HG02623 (cell line): Measurements from ENCODE around the gene STAC2.
A peak's percentile ranks its signal among the peaks of the same experiment; 100 is the strongest.

Experiments
- ATAC-seq: cut with Tn5 transposase; IDR thresholded peaks from one replicate; pipeline ENCODE4 v1.9.1; 2021; ENCODE audit warnings: moderate library complexity; ENCODE audit not compliant: unreplicated experiment

Gene STAC2

GRCh38 chr17:39212841-39213480 lies 12.8 kb downstream of the STAC2 start:
- no peak for ATAC-seq

- no peak for ATAC-seq
Observed at GRCh38 chr17:39212195-39212810, 13.4 kb downstream of the STAC2 start.

- no peak for ATAC-seq
Observed at GRCh38 chr17:39210093-39210434, 15.7 kb downstream of the STAC2 start.

DNA sequence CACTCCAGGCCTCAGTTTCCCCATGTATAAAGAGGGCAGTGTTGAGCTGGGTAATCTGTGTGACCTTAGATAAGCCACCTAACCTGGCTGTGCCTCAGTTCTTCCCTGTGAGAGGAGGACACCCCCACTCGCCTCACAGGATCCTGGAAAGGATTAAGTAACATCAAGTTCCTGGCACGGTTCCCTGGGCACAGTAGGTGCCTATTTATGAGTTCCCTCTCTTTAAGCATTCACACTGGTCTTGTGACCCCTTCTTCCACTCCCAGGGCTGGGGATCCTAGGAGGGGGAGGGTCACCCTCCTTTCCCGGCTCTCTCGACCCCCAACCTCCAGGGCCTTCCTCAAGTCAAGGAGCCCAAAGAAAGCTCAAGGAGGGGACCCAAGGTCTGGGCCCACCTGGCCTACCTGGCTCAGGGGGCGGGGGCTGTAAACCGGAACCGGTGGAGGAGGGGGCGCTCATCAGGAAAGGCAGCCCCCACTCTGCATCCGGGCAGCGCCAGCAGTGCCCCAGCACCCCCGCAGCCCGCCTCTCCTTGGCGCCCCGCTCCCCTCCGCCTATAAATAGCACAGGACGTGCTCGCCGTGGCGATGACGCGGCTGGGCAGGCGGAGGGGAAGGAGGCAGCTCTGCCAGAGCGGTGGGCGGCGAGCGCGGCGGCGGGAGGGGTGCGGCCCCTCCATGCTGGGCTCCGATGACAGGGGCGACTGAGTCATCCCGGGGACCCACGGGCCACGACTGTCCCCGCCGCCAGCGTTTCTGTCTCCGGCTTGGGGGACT lies 16.2 kb downstream of the STAC2 start:
- no peak for ATAC-seq

DNA sequence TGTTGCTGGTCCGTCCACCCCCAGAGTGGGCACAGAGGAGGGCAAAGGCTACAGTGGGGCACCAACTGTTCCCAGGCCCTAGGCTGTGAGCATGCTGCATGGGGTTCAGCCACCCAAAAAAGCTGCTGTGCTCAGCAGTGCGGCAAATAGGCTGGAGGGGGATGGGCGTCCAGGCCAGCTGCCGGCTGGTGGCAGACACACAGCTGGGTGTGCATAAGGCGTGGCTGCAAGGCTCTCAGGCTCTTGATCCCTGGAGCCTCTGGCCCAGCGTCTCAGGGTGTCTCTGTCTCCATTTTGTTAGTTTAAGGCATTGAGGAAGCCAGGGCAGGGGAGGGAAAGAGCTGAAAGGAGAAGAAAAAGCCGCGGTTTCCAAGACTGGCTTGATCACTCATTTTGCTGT lies 16.9 kb downstream of the STAC2 start:
- no peak for ATAC-seq

DNA sequence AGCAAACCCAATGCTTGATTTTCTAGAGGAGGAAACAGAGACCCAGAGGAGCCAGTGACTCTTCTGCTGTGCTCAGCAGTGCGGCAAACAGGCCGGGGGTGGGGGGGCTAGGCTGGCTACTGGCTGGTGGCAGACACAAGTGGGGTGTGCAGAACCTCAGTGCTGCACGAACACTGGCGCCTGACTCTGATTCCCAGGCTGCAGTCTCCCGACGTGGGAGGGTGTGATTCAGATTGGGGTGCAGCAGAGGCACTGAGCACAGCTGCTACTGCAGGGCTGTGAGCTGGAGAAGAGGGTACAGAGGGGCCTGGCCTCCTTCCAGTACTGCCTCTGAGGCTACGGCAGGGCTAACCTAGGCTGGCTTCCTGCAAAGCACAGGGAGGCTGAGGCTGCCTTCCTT lies 17.6 kb downstream of the STAC2 start:
- no peak for ATAC-seq

GRCh38 chr17:39205112-39205526 lies 20.6 kb downstream of the STAC2 start:
- ATAC-seq, result no peak

- ATAC-seq, result no peak
Observed at GRCh38 chr17:39204245-39204644, 21.5 kb downstream of the STAC2 start.

GRCh38 chr17:39200957-39201510 lies 24.7 kb downstream of the STAC2 start:
- ATAC-seq, result no peak

GRCh38 chr17:39200070-39200879 lies 25.5 kb downstream of the STAC2 start, which contains the start of gene RPL19:
RPL19 (plus strand) TSS chr17:39200283; CDS start chr17:39200345, 62 bp downstream.
- peak; percentile 55 for ATAC-seq

DNA sequence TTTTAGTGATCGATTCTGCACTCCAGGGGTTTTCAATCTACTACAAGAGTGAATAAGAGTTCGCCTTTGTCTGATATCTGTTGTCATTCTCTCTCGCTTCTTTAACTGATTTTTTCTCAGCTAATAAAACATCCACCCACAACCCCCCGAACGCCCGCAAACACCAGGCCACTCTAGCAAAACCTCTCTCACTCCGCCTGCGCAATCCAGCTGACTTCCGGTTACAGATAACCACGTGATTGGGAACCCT lies 26.0 kb downstream of the STAC2 start:
- ATAC-seq, result peak; percentile 63

DNA sequence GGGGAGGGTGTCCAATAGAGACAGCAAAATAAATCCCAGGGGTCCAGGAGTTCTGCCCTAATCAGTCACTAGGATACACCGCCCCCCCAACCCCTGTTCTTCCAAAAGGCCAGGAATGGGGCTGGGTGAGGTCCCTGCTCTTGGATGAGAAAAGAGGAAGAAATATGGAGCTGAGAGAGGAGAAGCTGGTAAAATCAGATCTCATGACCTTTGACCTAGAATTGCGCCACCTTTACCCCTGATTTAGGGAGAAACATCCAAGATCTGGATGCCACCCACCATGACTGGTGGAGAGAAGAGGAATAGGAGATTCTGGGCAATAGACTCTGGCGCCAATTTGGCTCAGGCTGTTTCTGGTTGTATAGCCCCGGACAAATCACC lies 27.6 kb downstream of the STAC2 start:
- no peak for ATAC-seq

DNA sequence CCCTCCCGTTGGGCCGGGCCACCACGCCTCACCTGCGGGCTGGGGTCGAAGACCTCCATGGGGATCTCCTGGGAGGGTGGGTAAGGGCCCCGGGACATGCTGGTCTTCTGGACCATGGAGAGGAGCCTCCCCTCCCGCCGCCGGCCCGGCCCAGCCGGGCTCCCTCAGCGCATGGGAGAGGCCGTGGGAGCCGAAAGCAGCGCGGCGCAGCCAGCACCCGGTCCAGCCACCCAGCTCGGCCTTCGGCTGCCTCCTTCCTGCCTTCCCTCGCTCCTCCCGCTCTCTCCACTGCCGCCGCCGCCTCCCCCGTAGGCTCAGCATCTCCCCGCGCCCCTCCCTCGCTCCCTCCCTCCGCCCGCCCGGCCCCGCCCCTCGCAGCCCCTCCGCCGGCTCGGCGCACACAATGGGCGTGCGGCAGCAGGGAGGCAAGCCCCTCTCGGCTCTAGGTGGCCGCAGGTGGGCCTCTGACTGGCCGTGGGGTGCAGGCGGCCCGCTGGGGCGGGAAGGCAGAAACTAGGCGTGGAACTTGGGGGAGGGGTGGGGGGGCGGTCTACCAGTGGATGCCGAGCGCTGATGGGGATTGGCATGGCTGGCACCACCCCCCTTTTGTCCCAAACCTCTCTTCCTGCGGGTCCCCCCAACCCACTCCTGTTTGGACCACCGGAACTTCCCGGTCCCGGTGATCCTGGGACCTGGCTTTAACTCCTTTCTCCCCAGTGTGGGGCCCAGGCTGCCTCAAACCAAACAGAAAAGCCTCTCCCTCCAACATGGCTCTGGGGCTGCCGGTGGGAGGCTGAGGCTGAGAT lies 28.2 kb downstream of the STAC2 start, which contains the start of gene CACNB1:
TSS of gene CACNB1 (minus strand) at position 290 of the 806 bp plus-strand sequence. CDS start at position 116, 174 bp downstream.
- no peak for ATAC-seq

DNA sequence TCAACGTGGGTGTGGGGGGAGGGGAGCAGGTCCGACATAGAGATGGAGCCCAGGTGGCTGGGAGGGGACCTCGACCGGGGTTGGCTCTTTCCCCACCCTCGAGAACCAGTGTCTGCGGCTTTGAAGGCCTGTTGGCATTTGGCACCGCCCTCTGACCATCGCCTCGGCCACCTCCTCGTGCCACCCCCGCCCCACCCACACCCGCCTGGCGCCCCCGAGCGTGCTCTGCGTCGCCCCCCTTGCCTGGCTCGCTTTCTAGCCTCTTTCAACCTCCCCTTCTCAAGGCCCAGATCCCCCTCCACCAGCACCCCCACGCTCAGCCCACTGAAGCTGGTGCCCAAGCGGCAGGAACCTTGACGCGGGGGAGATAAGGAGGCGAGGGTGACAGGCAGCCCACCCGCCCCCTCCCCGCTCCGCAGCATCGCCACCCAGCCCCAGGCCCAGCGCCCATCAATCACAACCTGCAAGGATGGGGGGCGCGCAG lies 28.9 kb downstream of the STAC2 start:
- no peak for ATAC-seq

DNA sequence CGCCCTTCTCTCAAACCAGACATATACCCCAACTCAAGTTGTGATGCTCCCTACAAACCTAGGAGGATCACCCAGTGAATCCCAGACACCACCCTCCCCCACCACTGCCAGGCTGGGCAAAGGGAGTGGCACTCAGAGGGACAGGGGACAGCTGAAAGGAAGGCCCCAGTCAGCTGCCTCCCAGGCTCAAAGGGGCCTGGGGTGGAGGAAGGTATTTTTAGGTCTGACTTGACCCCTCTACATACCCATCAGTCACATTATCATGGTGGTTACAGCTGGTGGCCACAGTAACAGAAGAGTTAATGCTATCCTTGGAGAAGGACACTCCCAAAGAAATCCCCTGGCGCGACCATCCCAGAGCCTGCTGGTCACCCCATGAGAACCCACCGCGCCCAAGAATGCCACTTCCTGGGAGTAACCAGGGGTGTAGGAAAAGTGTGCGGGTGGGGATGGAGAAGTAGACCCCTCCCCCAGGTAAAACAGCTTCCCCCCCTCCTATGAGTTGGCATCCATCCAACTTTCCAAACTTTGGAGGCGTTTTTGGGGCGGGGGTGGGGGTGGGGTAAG lies 29.4 kb downstream of the STAC2 start:
- no peak for ATAC-seq

- ATAC-seq, result no peak
Observed at GRCh38 chr17:39195568-39196160, 30.1 kb downstream of the STAC2 start.

DNA sequence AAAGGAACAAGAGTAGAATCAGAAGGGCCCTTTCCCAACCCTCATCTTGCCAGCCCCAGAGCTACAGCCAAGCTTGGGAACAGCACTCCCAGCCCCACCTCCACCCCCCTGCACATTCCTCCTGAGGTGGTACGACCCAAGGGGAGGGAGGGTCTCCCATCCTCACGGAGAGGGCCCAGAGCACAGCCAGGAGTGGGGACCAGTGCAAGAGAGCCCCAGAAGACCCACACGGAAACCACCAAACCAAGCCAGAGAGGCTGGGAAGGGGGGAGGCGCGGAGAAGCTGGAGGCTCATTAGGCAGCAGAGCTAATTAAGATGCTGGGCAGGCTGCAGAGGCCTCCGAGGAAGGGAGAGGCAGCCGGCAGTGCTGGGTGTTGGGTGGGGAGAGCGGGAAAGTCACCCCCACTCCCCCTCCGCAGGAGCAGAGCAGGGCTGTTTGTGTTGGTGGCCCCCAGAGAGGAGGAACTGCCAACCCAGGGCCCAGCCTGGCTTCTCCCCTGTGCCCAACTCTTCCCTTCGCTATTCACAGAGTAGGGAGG lies 30.7 kb downstream of the STAC2 start:
- ATAC-seq, result no peak

DNA sequence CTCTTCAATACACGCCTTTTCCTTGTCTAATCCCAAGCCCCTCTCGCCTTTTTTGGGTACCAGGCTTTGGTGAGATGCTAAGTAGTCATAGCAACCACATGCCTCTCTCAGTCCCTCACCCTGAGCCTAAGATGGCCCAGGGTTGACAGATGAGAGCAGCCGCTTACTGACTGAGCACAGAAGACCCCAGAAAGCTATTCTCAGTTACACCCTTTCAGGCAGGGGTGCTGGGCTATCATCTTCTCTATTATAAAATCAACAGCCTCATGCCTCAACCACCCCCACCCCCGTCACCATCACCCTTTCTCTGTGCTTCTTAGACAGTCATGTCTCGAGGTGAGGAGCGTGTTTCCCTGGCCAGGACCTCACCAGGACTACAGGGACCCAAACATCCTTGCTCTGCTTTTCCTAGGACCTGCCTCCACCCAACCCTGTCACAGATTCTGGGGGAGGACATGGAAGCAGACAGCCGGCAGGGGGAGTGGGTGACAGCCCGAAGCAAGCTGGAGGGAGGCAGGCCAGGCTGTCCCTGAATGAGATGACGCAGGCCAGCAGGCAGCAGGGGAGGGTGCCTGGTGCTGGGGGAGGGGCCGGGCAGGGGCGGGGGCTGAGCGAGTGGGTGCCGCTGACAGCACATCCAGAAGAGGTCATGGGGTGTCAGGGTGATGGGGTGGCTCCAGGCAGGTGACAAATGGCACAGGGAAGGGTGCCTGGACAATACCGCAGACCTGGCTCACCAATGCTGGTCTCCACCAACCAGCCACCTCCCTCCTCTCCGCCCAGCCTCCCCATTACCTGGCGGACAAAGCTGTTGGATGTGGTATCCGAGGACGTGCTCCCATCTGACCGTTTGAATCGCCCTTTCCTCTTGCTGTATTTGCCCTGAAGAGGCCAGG lies 31.4 kb downstream of the STAC2 start:
- no peak for ATAC-seq
